Suprapubic skin (tissue), 4 donors: ENCODE measurements around the gene NDST3.

Experiments
- CTCF ChIP-seq, 2 donors: fragments of 200-600 bp in 1 of 2; fragments of 450-650 bp in 1 of 2; sonication (generic) in 1 of 2; IDR thresholded peaks; one replicate each; pipeline ENCODE4 v1.5.1; 2016 to 2019; ENCODE audit warnings: antibody characterized with exemption in 2 of 2, mild to moderate bottlenecking in 1 of 2, moderate library complexity in 1 of 2
- EP300 ChIP-seq: sonication (generic); formaldehyde crosslinking; IDR thresholded peaks from one replicate; pipeline ENCODE4 v1.6.1; 2017; ENCODE audit warnings: antibody characterized with exemption
- POLR2A ChIP-seq, 2 donors: fragments of 450-650 bp; IDR thresholded peaks; one replicate each; pipeline ENCODE4 v1.6.1; 2017; ENCODE audit warnings: antibody characterized with exemption in 2 of 2, mild to moderate bottlenecking in 2 of 2, moderate library complexity in 2 of 2
- POLR2AphosphoS5 ChIP-seq, 3 donors: sonication (generic); formaldehyde crosslinking; IDR thresholded peaks; one replicate each; pipeline ENCODE4 v1.6.1; 2017; ENCODE audit warnings: antibody characterized with exemption in 3 of 3

- no peak for TF ChIP-seq EP300
- no peak for TF ChIP-seq CTCF (IDR thresholded peaks at IDR 0.05)
- no peak for TF ChIP-seq POLR2A (IDR thresholded peaks at IDR 0.05)
- TF ChIP-seq POLR2AphosphoS5 (IDR thresholded peaks at IDR 0.05) = no peak
Measured at GRCh38 chr4:118033148-118034052, 886 bp upstream of the NDST3 start.
